GM12865 (cell line): ENCODE data around the gene ATP8B2.
"Not testable (repeated sequence)": the region's sequence is repeated elsewhere in the genome, so short reads cannot be mapped to it uniquely, and the experiment has no call there.

Source experiments
- DNase-seq: peaks from one replicate; pipeline ENCODE4 v3.0.0; 2010; ENCODE audit warnings: low read depth
- H3K4me3 ChIP-seq: 2 replicates; pipeline ENCODE4 v1.5.1; 2011; ENCODE audit warnings: mild to moderate bottlenecking, low read depth, low read length, control low read depth
- TF ChIP-seq, protein P1 (sequence below): IDR thresholded peaks from 2 replicates; pipeline ENCODE4 v1.5.1; 2011; ENCODE audit warnings: low read length, control low read depth, low read depth, inconsistent platforms; ENCODE audit not compliant: insufficient read depth; ENCODE audit errors: missing control alignments

Gene ATP8B2

DNA sequence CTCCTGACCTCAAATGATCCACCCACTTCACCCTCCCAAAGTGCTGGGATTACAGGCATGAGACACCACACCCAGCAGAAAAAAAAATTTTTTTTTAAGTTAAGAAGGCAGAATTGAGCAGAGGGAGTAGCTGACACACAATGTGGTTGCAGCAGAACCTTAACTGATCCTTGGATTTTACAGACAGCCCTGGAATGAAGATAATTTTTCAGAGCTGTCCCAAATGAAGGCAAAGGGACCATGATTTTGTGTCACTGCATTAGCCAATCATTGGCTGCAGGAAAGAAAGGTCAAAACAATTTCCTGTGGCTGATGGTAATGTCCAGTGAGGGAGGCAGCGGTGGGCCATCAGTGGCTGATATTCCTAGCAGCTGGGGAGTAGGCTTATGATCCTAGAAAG lies 23.7 kb upstream of the ATP8B2 start:
- DNase-seq: no peak
- TF ChIP-seq, protein P1, sequence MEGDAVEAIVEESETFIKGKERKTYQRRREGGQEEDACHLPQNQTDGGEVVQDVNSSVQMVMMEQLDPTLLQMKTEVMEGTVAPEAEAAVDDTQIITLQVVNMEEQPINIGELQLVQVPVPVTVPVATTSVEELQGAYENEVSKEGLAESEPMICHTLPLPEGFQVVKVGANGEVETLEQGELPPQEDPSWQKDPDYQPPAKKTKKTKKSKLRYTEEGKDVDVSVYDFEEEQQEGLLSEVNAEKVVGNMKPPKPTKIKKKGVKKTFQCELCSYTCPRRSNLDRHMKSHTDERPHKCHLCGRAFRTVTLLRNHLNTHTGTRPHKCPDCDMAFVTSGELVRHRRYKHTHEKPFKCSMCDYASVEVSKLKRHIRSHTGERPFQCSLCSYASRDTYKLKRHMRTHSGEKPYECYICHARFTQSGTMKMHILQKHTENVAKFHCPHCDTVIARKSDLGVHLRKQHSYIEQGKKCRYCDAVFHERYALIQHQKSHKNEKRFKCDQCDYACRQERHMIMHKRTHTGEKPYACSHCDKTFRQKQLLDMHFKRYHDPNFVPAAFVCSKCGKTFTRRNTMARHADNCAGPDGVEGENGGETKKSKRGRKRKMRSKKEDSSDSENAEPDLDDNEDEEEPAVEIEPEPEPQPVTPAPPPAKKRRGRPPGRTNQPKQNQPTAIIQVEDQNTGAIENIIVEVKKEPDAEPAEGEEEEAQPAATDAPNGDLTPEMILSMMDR: no peak
- H3K4me3 ChIP-seq: no peak overlapping the region

DNA sequence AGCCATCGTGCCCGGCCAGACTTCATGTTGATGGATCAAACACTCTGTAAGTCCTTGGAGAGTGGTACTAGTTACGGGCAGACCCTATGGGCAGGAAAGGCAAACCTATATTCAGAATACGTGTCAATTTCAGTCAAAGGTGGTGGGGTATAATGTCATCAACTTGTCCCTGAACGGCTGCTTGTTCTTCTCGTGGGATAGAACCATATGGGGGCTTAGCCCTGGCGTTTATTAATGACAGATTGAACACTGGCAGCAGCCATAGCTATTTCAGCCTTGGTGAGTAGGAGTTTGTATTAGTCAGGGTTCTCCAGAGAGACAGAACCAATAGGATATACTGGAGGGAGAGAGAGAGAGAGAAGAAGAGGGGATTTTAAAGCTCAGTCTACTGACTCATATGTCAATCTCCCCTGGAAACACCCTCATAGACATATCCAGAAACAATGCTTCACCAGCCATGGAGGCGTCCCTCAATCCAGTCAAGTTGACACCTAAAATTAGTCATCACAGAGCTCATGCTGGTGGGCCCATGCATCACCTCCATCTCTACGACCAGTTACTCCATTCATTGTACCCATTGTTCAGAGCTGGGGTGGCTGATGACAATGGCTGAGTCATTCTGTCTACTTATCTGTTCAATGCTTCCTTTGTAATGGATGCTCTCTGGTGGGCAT lies 20.5 kb upstream of the ATP8B2 start:
- peak; percentile 74 for DNase-seq
- H3K4me3 ChIP-seq: no peak overlapping the region
- TF ChIP-seq, protein P1: no peak

DNA sequence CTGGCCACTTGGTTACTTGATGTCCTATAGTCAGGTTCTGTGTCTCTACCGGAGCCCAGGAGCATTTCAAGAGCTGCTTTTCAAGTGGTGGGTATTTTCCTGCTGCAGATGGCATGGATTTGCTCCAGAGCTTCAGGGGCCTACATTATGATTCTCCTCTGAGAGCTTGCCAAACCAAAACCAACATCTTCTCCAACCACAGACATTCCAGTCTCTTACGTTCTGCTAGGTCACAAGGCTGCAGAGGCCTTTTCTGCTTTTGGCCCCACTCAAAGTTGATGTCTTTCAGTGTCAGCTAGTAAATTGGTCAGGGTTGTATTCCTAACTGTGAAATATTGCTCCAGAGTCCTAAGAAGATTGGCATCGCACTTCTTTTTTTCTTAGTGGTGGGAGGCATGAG lies 19.2 kb upstream of the ATP8B2 start:
- no peak overlapping the region for H3K4me3 ChIP-seq
- TF ChIP-seq, protein P1: no peak
- DNase-seq: no peak

DNA sequence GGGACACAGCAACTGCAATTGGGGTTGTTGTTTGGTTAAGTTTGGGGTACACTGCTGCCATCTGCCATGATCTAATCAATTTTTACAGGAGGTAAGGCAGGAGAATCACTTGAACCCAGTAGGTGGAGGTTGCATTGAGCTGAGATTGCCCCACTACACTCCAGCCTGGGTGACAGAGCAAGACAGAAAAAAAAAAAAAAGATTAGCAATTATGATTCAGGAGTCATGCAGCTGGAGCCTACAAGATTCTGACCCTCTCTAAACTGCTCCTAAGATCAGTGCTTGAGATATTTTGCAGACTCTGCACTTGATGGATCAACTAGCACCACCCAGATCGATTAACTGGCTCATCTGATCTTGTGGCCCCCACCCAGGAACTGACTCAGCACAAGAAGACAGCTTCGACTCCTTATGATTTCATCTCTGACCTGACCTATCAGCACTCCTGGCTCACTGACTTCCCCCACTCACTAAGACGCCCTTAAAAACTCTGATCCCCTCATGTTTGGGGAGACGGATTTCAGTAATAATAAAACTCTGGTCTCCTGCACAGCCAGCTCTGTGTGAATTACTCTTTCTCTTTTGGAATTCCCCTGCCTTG lies 17.6 kb upstream of the ATP8B2 start:
- peak; percentile 31 for DNase-seq
- not testable (repeated sequence) for H3K4me3 ChIP-seq

DNA sequence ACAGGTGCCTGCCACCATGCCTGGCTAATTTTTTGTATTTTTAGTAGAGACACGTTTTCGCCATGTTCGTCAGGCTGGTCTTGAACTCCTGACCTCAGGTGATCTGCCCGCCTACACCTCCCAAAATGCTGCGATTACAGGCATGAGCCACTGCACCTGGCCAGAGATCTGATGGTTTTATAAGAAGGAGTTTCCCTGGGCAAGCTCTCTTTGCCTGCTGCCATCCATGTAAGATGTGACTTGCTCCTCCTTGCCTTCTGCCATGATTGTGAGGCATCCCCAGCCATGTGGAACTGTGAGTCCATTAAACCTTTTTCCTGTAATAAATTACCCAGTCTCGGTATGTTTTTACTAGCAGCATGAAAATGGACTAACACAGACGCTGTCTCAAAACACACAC lies 16.2 kb upstream of the ATP8B2 start:
- H3K4me3 ChIP-seq, DNase-seq: not testable (repeated sequence)

DNA sequence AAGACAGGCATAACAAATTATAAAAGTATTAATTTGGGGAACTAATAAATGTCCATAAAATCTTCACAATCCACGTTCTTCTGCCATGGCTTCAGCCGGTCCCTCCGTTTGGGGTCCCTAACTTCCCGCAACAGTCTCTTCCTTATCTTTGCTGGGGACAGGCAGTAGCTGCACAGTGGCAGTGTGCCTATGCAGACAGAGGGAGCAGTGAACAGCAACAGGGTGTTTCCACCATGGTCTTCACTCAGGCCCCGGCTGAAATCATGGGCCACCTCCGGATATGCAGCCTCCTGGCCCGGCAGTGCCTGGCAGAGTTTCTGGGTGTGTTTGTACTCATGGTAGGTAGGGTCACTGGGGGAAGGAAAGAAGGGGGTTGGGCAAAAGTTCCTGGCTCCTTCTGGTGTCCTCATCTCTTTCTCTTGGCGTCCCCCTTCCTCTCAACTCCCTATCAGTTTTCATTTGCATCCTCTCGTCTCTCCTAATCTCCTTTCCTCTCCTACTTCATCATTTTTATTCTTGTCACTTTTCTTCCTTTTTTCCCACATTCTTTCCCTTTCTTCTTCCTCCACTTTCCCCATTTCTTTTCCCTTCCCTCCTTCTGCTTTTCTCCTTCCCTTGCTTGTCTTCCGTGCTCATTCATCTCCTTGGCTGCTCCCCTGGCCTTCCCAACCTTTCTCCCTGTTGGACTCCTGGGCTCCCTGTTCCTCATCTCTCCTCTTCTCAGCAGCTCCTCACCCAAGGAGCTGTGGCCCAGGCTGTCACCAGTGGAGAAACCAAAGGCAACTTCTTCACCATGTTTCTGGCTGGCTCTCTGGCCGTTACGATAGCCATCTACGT lies 12.9 kb upstream of the ATP8B2 start:
- H3K4me3 ChIP-seq, DNase-seq: not testable (repeated sequence)

DNA sequence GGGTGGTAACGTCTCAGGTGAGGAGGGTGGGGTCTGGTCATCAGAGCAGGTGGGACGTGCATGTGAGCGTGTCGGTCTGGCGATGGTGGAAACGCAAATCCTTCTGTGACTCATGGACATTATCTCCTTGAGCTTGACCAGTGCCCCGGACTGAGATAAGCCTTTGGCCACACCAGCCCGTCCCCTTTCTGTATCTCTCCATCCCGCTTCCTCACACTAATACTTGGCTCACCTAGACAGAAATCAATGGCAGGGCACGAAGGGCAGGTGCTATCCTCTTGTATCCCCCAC lies 12.3 kb upstream of the ATP8B2 start:
- no peak for DNase-seq
- no peak overlapping the region for H3K4me3 ChIP-seq
- TF ChIP-seq, protein P1: no peak

DNA sequence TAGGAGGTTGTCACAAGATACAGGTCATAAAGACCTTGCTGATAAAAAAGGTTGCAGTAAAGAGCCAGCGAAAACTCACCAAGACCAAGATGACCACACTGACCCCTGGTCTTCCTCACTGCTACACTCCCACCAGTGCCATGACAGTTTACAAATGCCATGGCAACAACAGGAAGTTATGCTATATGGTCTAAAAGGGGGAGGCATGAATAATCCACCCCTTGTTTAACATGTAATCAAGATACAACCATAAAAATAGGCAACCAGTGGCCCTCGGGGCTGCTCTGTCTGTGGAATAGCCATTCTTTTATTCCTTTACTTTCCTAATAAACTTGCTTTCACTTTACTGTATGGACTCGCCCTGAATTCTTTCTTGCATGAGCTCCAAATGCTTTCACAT lies 11.1 kb upstream of the ATP8B2 start:
- not testable (repeated sequence) for H3K4me3 ChIP-seq, DNase-seq

DNA sequence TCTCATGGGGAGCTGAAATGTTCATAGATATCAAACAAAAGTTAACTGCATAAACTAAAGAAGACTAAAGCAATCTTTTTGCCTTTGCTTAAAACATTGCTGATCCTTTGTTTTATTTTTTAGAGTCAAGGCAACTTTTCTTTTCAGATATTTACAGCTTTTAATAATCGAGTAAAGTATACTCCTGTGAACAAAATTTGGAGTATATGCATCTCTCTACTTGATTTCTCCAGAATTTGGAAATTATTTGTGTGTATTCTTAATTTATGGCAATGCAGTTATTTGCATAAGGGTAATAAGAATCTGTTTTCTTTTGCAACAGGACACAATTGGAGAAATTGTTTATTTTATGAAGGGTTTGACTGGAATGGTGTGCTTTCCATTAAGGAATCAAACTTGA lies 8.6 kb upstream of the ATP8B2 start:
- H3K4me3 ChIP-seq: no peak overlapping the region
- TF ChIP-seq, protein P1: no peak
- DNase-seq: no peak
